CD8-positive, alpha-beta memory T cell (primary cell): Measurements from ENCODE around the gene HTRA3. TPM values are rescaled to one million over a fixed set of nuclear protein-coding genes. Genes with fewer than 3 reads are reported as not detected.

Source experiments
- CTCF ChIA-PET: fragments of 350-600 bp; sonication (Branson Sonifier 250); formaldehyde crosslinking; loops from one replicate; lab custom pipeline; 2021; ENCODE audit warnings: antibody characterized with exemption; lab: Charles Lee
- POLR2A ChIA-PET: fragments of 350-600 bp; sonication (Branson Sonifier 250); formaldehyde crosslinking; loops from one replicate; lab custom pipeline; 2021; ENCODE audit warnings: antibody characterized with exemption; lab: Charles Lee
- DNase-seq, 5 donors: peaks; one replicate each; pipeline versions ENCODE4 v3.0.0 to v3.0.0-alpha.2; 2020 to 2022; ENCODE audit warnings: mixed read lengths in 1 of 5
- H3K27ac ChIP-seq: one replicate; pipeline ENCODE4 v1.7.0; 2013; ENCODE audit warnings: low read depth, mild to moderate bottlenecking, low read length, moderate library complexity
- H3K27me3 ChIP-seq: 2 replicates; pipeline ENCODE4 v1.7.0; 2013; ENCODE audit warnings: low read length, mild to moderate bottlenecking; ENCODE audit not compliant: insufficient read depth, poor library complexity, severe bottlenecking
- H3K36me3 ChIP-seq: 2 replicates; pipeline ENCODE4 v1.7.0; 2013; ENCODE audit warnings: mild to moderate bottlenecking, low read length, moderate library complexity; ENCODE audit not compliant: insufficient read depth
- H3K4me1 ChIP-seq: 2 replicates; pipeline ENCODE4 v1.7.0; 2013; ENCODE audit warnings: mild to moderate bottlenecking, low read length, moderate library complexity; ENCODE audit not compliant: insufficient read depth
- H3K4me3 ChIP-seq: 2 replicates; pipeline ENCODE4 v1.7.0; 2013; ENCODE audit warnings: mild to moderate bottlenecking, low read length
- H3K9me3 ChIP-seq: 2 replicates; pipeline ENCODE4 v1.7.0; 2013; ENCODE audit warnings: mild to moderate bottlenecking, low read length
- H3K27ac Mint-ChIP-seq, 8 donors: one replicate each; pipeline ENCODE4 v1.8.0; 2020 to 2021; ENCODE audit warnings: mixed read lengths in 8 of 8, mild to moderate bottlenecking in 6 of 8, inconsistent platforms in 3 of 8, moderate library complexity in 3 of 8
- H3K27me3 Mint-ChIP-seq, 2 donors: one replicate each; pipeline ENCODE4 v1.8.0; 2020 to 2021; ENCODE audit warnings: mixed read lengths in 2 of 2, mild to moderate bottlenecking in 1 of 2, moderate library complexity in 1 of 2
- H3K36me3 Mint-ChIP-seq, 3 donors: one replicate each; pipeline ENCODE4 v1.8.0; 2020 to 2021; ENCODE audit warnings: mixed read lengths in 3 of 3, inconsistent platforms in 1 of 3, mild to moderate bottlenecking in 1 of 3
- H3K4me1 Mint-ChIP-seq, 3 donors: one replicate each; pipeline ENCODE4 v1.8.0; 2020 to 2021; ENCODE audit warnings: mixed read lengths in 3 of 3, inconsistent platforms in 1 of 3, mild to moderate bottlenecking in 1 of 3
- H3K4me3 Mint-ChIP-seq, 7 donors: one replicate each; pipeline ENCODE4 v1.8.0; 2020 to 2021; ENCODE audit warnings: mixed read lengths in 7 of 7, mild to moderate bottlenecking in 6 of 7, moderate library complexity in 4 of 7, inconsistent platforms in 2 of 7
- H3K9me3 Mint-ChIP-seq, 5 donors: one replicate each; pipeline ENCODE4 v1.8.0; 2020 to 2022; ENCODE audit warnings: mixed read lengths in 5 of 5, mild to moderate bottlenecking in 3 of 5, moderate library complexity in 2 of 5, inconsistent platforms in 1 of 5
- polyA plus RNA-seq: library from polyadenylated mRNA; unstranded; fragments of 300-500 nt; fragmentation: Illumina TruSeq; gene quantifications from one replicate; pipeline ENCODE4 v1.2.3, GENCODE V29; 2021
- total RNA-seq, 2 experiments: library from RNA; stranded (reverse); gene quantifications; one replicate each; pipeline ENCODE4 v1.2.3, GENCODE V29; 2021

The HTRA3 gene
- total RNA-seq (not detected), polyA plus RNA-seq (not detected)

GRCh38 chr4:8269535-8270417 is at the start of gene HTRA3:
HTRA3 (plus strand) TSS chr4:8269754; CDS start chr4:8269969, 215 bp downstream.
- no peak for DNase-seq
- ChIA-PET POLR2A (interaction anchor here (0.6 kb wide), 1 partner anchor 21 kb away, joined by 3 read pairs; no protein-coding TSS in a partner anchor), CTCF (no interaction called here)
- Histone ChIP-seq H3K36me3 (no peaks in the 10 kb centered on the region), H3K27ac (no peak within 1 kb of the TSS), H3K9me3 (no peaks in the 10 kb centered on the region), H3K4me3 (no peak within 1 kb of the TSS), H3K27me3 (no peaks in the 10 kb centered on the region), H3K4me1 (no peaks in the 10 kb centered on the region)
- no peaks in the 10 kb centered on the region for H3K9me3 Mint-ChIP-seq
- no peak within 1 kb of the TSS for H3K27ac Mint-ChIP-seq
- peaks cover 14 to 45% of the 10 kb centered on the region in 2 donors for H3K27me3 Mint-ChIP-seq
- no peaks in the 10 kb centered on the region for H3K4me1 Mint-ChIP-seq
- H3K4me3 Mint-ChIP-seq: no peak within 1 kb of the TSS
- H3K36me3 Mint-ChIP-seq: no peaks in the 10 kb centered on the region

- Mint-ChIP-seq H3K9me3 (no peaks in the 10 kb centered on the region), H3K36me3 (peaks cover 0 to 55% (median 24%) of the 10 kb centered on the region in 3 donors), H3K4me3 (peak overlapping the region in 1 of 7 donors; percentile 37), H3K4me1 (peaks cover 28 to 65% (median 32%) of the 10 kb centered on the region in 3 donors), H3K27ac (peak overlapping the region; percentile 59 to 88 (median 80)), H3K27me3 (no peaks in the 10 kb centered on the region)
- Histone ChIP-seq H3K4me1 (peaks cover 35% of the 10 kb centered on the region), H3K36me3 (peaks cover 13% of the 10 kb centered on the region), H3K4me3 (no peak overlapping the region), H3K27me3 (no peaks in the 10 kb centered on the region), H3K9me3 (no peaks in the 10 kb centered on the region), H3K27ac (no peak overlapping the region)
- ChIA-PET CTCF (interaction anchor here (0.8 to 1.3 kb wide), 6 partner anchors 10 to 419 kb away, joined by 3 to 4 read pairs (median 3); no protein-coding TSS in a partner anchor), POLR2A (interaction anchor here (1.1 kb wide), 1 partner anchor 10 kb away, joined by 3 read pairs; no protein-coding TSS in a partner anchor)
- no peak for DNase-seq
Measured at GRCh38 chr4:8220661-8221450, 48.7 kb upstream of the HTRA3 start.

- H3K27me3 ChIP-seq: no peaks in the 10 kb centered on the region
- H3K27ac ChIP-seq: no peak overlapping the region
- Mint-ChIP-seq H3K4me3 (peak overlapping the region in 2 of 7 donors; percentile 9 to 37), H3K27ac (peak overlapping the region; percentile 35 to 88 (median 80)), H3K4me1 (peaks cover 30 to 71% (median 32%) of the 10 kb centered on the region in 3 donors), H3K36me3 (peaks cover 0 to 53% (median 24%) of the 10 kb centered on the region in 3 donors), H3K27me3 (no peaks in the 10 kb centered on the region), H3K9me3 (no peaks in the 10 kb centered on the region)
- ChIA-PET POLR2A (interaction anchor here (1.1 kb wide), 1 partner anchor 9 kb away, joined by 3 read pairs; no protein-coding TSS in a partner anchor), CTCF (interaction anchor here (0.8 to 1.3 kb wide), 6 partner anchors 9 to 419 kb away, joined by 3 to 4 read pairs (median 3); no protein-coding TSS in a partner anchor)
- no peak overlapping the region for H3K4me3 ChIP-seq
- DNase-seq: peak in 2 of 5 donors; percentile 57 to 67
- H3K4me1 ChIP-seq: peaks cover 41% of the 10 kb centered on the region
- H3K36me3 ChIP-seq: peaks cover 13% of the 10 kb centered on the region
- H3K9me3 ChIP-seq: no peaks in the 10 kb centered on the region
Measured at GRCh38 chr4:8221476-8221875, 48.1 kb upstream of the HTRA3 start.

- Histone ChIP-seq H3K27ac (no peak overlapping the region), H3K27me3 (no peaks in the 10 kb centered on the region), H3K36me3 (peaks cover 13% of the 10 kb centered on the region), H3K4me3 (no peak overlapping the region), H3K9me3 (no peaks in the 10 kb centered on the region), H3K4me1 (peaks cover 46% of the 10 kb centered on the region)
- Mint-ChIP-seq H3K36me3 (peaks cover 0 to 56% (median 24%) of the 10 kb centered on the region in 3 donors), H3K4me1 (peaks cover 32 to 76% (median 34%) of the 10 kb centered on the region in 3 donors), H3K4me3 (peak overlapping the region in 1 of 7 donors; percentile 37), H3K27ac (peak overlapping the region; percentile 35 to 88 (median 80)), H3K9me3 (no peaks in the 10 kb centered on the region), H3K27me3 (no peaks in the 10 kb centered on the region)
- ChIA-PET POLR2A (interaction anchor here (1.1 kb wide), 1 partner anchor 8 kb away, joined by 3 read pairs; no protein-coding TSS in a partner anchor), CTCF (interaction anchor here (0.8 to 1.3 kb wide), 3 partner anchors 19 to 45 kb away, joined by 3 to 4 read pairs (median 3); no protein-coding TSS in a partner anchor)
- DNase-seq: no peak
Measured at GRCh38 chr4:8221985-8222384, 47.6 kb upstream of the HTRA3 start.

- POLR2A ChIA-PET: no interaction called here
Measured at GRCh38 chr4:8222609-8223388, 46.8 kb upstream of the HTRA3 start.

GRCh38 chr4:8224267-8224974 is 45.1 kb upstream of the HTRA3 start:
- no peak for DNase-seq
- H3K4me1 Mint-ChIP-seq: peaks cover 42 to 86% (median 43%) of the 10 kb centered on the region in 3 donors
- no peaks in the 10 kb centered on the region for H3K9me3 Mint-ChIP-seq
- ChIA-PET POLR2A (interaction anchor here (0.6 to 0.7 kb wide), 2 partner anchors 10 to 59 kb away, joined by 3 read pairs; no protein-coding TSS in a partner anchor), CTCF (interaction anchor here (1.4 to 1.9 kb wide), 2 partner anchors 13 to 18 kb away, joined by 4 to 7 read pairs; no protein-coding TSS in a partner anchor)
- H3K36me3 Mint-ChIP-seq: peaks cover 0 to 45% (median 20%) of the 10 kb centered on the region in 3 donors
- peak overlapping the region in 5 of 8 donors; percentile 56 to 87 (median 81) for H3K27ac Mint-ChIP-seq
- H3K4me3 ChIP-seq: no peak overlapping the region
- H3K27me3 ChIP-seq: no peaks in the 10 kb centered on the region
- no peaks in the 10 kb centered on the region for H3K9me3 ChIP-seq
- H3K4me1 ChIP-seq: peaks cover 68% of the 10 kb centered on the region
- H3K27me3 Mint-ChIP-seq: no peaks in the 10 kb centered on the region
- H3K36me3 ChIP-seq: peaks cover 13% of the 10 kb centered on the region
- H3K4me3 Mint-ChIP-seq: peak overlapping the region in 6 of 7 donors; percentile 1 to 68 (median 48)
- no peak overlapping the region for H3K27ac ChIP-seq

More at GRCh38 chr4:8222609-8223388, 46.8 kb upstream of the HTRA3 start:
- H3K4me3 ChIP-seq: no peak overlapping the region
- H3K27me3 Mint-ChIP-seq: no peaks in the 10 kb centered on the region
- no peaks in the 10 kb centered on the region for H3K9me3 ChIP-seq
- H3K27ac Mint-ChIP-seq: peak overlapping the region in 6 of 8 donors; percentile 42 to 85 (median 51)
- peaks cover 0 to 49% (median 20%) of the 10 kb centered on the region in 3 donors for H3K36me3 Mint-ChIP-seq
- H3K4me1 Mint-ChIP-seq: peaks cover 32 to 75% (median 34%) of the 10 kb centered on the region in 3 donors
- no peak overlapping the region for H3K27ac ChIP-seq
- no peaks in the 10 kb centered on the region for H3K27me3 ChIP-seq
- no peaks in the 10 kb centered on the region for H3K9me3 Mint-ChIP-seq
- CTCF ChIA-PET: no interaction called here
- no peak overlapping the region for H3K4me3 Mint-ChIP-seq
- no peak for DNase-seq
- peaks cover 52% of the 10 kb centered on the region for H3K4me1 ChIP-seq
- H3K36me3 ChIP-seq: peaks cover 13% of the 10 kb centered on the region
